GM11168 (cell line): ENCODE results near the gene AP2A2.

Source experiments
- in situ Hi-C: fragments of 300-500 bp; cut with MboI; formaldehyde crosslinking; loops from one replicate; pipeline ENCODE4 v1.12.0; 2022; ENCODE audit warnings: low sequenced_read_pairs; ENCODE audit not compliant: unreplicated experiment

AP2A2 gene

GRCh38 chr11:923691-924405 lies 1.8 kb upstream of the AP2A2 start:
- in situ Hi-C loops, result no loop called here

DNA sequence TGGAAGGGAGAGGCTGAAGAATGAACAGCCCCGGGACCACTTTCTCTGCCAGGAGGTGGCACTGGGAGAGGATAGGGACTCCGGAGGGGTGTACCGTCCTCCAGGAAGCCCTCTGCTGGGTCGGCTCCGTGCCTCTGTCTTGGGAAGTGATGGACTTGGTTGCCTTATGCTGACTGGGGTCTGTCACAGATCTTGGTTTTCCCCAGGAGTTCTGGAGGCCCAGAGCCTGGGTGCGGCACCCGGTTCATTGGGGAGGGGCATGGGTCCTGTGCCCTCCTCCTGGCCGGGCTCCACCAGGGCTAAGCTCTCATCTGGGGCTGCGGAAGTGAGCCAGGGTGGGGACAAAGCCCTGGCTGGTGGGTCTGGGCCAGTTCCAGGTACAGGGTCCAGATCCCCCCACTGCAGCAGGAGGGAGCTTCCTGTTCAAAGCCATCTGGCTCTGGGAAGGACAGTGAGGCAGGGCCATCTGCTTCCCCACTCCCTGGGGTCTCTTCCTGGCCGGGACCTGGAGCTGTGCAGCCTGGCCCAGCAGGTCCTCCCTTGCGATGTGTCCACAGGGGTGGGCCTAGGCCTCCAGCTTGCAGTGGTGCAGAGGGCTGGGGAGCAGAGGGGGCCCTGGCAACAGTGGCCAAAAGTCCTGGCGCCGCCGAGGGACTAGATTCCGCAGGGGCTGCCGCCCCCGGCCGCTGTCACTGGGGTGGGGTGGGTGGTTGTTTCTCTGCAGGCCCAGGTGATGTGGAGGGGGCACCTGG lies 1.1 kb upstream of the AP2A2 start:
- in situ Hi-C loops, result no loop called here

DNA sequence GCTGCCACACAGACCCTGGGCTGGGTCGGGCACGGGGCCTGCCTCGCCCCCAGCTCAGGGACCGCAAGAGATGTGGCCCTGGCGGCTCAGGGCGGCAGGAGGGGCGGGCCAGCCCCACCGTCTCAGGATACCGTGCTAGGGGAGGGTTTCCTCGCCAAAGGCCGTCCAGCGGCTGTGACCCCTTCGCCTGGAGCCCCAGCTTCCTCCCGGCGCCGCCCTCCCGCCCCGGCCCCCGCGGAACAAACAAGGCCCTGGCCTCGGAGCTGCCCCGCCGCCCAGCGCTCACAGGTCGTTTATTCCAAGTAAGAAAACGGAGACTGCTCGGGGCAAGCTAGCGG lies 543 bp upstream of the AP2A2 start:
- in situ Hi-C loops, result no loop called here

GRCh38 chr11:926341-926916 lies 759 bp downstream of the AP2A2 start:
- in situ Hi-C loops, result no loop called here

DNA sequence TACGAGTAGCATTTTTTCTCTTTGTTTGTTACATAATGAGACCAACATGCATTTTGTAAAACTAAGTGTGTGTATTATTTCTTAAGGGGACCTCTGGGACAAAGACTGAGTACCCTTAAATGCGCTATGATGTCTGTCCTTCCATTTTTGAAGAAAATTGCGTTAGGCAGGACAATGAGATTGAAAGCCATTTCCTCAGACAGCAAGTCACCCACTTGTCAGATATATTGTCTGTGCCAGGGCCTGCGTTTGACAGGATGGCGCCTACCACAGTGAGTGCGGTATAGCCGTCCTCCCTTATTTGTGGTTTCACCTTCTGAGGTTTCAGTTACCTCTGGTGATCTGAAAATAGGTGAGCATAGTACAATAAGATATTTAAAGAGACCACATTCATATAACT lies 2.2 kb downstream of the AP2A2 start:
- in situ Hi-C loops, result no loop called here

GRCh38 chr11:928786-929185 lies 3.1 kb downstream of the AP2A2 start:
- in situ Hi-C loops, result no loop called here

DNA sequence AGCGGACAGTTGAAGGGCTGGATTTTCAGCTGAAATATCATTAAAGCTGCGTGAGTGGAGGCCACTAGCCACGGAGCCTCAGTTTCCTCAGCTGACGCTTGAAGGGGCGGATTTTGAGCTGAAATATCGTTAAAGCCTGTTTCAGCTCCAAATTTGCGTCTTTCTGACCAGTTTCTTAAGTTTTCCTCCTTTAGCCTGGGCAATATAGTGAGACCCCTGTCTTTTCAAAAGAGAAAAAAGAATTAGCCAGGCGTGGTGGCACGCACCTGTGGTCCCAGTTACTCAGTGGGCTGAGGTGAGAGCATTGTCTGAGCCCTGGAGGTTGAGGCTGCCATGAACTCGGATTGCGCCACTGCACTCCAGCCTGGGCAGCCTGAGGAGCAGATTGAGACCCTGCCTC lies 3.7 kb downstream of the AP2A2 start:
- in situ Hi-C loops, result no loop called here

DNA sequence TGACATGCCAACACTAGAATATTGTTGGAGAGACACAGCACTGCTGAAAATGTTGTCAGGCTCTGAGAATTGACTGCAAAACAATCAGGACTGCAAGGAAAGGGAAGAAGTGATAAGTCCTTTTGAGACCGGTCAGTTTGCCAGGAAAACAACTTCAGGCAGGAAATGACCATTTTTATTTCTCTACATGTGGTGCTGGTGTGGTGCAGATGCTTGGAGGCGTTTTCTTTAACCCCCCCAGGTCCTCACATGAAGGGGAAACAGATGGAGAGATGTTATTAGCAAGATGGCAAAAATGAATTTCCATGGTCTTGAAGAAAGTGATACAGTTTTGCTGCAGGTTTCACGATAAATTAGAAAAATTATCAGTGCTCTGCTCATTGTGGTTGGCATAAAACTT lies 5.7 kb downstream of the AP2A2 start:
- in situ Hi-C loops, result no loop called here

- in situ Hi-C loops, result no loop called here
These were observed 6.8 kb downstream of the AP2A2 start for GRCh38 chr11:932435-932834.

- in situ Hi-C loops, result no loop called here
These were observed 7.6 kb downstream of the AP2A2 start for GRCh38 chr11:933142-933851.

DNA sequence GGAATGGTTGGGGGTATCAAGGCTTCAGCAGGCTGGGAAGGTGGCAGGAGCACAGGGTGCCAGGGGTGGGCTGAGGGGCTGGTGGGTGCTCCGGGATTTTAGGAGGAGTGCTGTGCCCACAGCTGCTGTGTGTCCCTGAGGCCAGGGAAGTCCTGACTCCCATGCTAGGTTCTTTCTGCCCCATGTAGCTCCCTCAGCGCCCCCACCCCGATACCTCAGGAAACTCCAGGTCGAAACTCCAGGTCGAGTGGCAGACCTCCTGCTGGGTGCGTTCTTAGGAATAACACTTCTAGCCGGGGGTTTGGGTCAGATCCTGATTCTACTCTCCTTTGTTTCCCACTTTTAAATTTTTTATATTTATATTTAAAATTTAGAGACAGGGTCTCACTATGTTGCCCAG lies 8.3 kb downstream of the AP2A2 start:
- in situ Hi-C loops, result no loop called here

DNA sequence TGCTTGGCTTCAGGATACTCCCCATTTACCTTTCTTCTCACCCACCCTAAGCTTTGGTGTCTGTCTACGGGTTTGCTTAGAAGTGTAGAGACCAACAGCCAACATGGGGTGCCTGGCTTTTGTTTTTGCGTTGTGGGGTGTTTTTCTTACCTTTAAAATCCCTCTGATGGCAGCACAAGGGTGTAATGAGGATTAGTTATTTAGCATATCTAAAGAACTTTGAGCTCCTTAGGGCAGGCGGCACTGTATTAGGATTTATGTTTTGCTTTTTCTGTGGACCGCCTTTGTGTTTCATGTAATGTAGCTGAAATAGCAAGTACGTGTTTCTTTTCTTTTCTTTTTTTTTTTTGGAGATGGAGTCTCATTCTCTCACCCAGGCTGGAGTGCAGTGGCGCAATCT lies 8.9 kb downstream of the AP2A2 start:
- in situ Hi-C loops, result no loop called here

DNA sequence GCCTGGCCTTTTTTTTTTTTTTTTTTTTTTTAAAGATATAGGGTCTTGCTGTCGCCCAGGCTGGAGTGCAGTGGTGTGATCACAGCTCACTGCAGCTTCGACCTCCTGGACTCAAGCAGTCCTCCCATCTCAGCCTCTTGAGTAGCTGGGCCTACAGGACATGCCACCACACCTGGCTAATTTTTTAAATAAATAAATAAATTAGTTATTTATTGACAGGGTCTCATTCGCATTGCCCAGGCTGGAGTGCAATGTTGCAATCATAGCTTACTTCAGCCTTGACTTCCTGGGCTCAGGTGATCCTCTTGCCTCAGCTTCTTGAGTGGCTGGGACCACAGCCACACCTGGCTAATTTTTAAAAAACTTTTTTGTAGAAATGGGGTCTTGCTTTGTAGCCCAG lies 10.5 kb downstream of the AP2A2 start:
- in situ Hi-C loops, result no loop called here

DNA sequence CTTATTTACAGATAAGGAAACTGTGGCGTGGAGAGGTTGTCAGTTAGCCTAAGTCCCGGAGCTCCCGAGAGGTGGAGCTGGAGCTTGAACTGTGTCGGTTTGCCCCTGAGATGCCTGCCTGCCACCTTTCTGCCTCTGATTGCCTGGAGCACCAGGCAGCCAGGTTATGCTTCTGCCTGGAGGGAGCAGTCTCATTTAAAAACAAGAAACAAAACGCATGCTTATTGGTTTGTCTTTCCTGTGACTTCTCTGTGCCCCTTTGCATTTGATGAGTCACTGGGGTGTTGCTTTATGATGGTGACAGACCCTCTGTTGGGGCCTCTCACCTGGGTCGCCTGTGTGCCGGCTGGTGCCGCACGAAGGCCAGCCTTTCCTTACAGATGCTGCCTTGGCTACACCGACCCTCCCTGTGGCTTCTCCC lies 12.2 kb downstream of the AP2A2 start:
- in situ Hi-C loops, result no loop called here

DNA sequence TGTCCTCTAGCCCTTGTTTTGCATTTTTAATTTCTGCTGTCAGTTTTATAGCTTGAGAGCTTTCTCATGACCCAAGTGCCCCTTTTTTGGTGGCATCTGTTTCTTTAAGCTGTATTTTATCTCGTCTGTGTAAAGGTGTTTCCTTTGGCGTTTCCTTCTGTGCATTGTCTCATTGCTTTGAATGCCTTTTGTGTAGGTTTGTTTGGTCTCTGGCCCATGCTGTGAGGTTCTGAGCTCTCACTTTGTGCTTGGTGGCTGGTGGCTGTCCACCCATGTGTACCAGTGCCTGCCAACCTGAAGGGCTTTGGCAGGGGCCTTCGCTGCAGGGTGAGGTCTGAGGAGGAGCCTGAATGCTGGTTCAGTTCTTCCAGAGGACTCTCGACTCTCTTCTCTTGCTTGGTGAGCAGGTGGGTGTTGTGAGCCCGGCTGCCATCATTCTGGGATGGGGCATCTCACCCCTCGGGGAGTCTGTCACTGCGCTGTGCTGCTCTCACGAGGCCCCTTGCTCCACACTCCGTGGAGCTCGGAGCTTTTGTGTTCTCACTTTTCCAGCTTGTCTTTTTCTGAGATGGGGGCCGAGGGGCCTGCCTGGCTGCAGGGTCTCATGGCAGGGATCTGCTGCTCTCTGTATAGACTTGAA lies 14.9 kb downstream of the AP2A2 start:
- in situ Hi-C loops, result no loop called here

GRCh38 chr11:942823-943222 lies 17.2 kb downstream of the AP2A2 start:
- in situ Hi-C loops, result no loop called here

DNA sequence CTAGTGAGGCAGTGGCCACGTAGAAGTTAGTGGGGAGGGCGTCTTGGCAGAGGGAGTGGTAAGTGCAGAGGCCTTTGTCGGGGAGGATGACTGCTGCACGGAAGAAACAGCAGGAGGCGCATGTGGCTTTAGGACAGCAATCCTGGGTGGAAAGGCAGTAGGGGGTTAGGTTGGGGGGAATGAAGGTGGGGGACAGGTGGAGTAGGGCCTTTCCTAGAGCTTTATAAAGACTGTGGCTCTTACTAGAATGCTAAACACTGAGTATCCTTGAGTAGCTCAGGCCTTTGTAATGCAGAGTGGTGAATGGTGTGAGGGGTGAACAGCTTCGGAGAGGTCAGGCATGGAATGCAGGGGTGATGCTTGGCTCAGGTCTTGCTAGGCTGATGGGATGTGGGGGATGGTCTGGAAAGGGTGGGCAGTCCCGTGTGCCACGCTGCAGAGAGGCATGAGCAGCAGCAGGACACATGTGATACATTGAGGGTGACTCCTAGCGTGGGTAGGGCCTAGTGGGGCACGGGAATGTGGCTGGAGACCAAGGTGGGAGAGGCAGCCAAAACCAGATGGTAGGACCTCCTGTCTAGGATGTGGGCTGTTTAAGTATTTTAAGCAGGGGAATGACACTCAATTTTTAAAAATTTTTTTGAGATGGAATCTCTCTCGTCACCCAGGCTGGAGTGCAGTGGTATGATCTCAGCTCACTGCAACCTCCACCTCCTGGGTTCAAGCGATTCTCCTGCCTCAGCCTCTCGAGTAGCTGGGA lies 19.2 kb downstream of the AP2A2 start:
- in situ Hi-C loops, result no loop called here

DNA sequence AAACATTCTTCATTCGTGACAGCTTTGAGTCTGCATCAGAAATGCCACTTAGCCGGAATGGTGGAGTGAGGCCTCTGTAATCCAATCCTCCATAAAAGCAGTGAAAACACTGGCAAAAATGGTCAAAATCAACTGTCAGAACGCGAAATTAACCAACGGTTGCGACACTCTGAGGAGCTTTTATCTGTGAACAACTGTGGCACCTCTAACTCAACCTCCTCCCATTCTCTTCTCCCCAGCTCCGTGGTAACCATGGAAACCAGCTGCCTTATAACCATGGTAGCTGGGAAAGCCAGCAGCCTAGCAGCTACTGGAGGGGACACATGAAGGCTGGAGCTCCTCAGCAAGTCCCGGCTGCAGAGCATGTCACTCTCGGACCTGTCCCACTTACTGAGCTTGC lies 20.3 kb downstream of the AP2A2 start:
- in situ Hi-C loops, result no loop called here

DNA sequence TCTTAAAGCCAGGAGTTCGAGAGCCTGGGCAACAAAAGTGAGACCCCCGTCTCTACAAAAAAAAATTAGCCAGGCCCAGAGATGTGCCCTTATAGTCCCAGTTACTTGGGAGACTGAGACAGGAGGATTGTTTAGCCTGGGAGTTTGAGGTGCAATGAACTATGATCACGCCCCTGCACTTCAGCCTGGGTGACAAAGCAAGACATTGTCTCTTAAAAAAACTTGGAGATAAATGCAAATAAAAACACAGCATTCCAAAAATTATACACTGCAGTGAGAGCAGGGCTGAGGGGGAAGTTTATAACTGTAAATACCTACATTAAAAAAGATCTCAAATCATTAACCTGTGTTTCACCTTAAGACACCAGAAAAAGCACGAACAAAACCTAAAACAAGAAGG lies 22.1 kb downstream of the AP2A2 start:
- in situ Hi-C loops, result no loop called here

GRCh38 chr11:951507-951906 lies 25.8 kb downstream of the AP2A2 start:
- in situ Hi-C loops, result no loop called here
